Activated naive CD8-positive, alpha-beta T cell treated with anti-CD3 and anti-CD28 coated beads for 36 hours (primary cell): ENCODE data around the gene GSTM3. TPM values are rescaled to one million over a fixed set of nuclear protein-coding genes. Genes with fewer than 3 reads are reported as not detected.
"Not testable (repeated sequence)": the region's sequence is repeated elsewhere in the genome, so short reads cannot be mapped to it uniquely, and the experiment has no call there.

Experiments
- DNase-seq: peaks from one replicate; pipeline ENCODE4 v3.0.0; 2021
- H3K27ac Mint-ChIP-seq: one replicate; pipeline ENCODE4 v1.8.0; 2022; ENCODE audit warnings: mild to moderate bottlenecking, moderate library complexity, mixed read lengths
- H3K27me3 Mint-ChIP-seq: one replicate; pipeline ENCODE4 v1.8.0; 2022; ENCODE audit warnings: mild to moderate bottlenecking, mixed read lengths
- H3K36me3 Mint-ChIP-seq: one replicate; pipeline ENCODE4 v1.8.0; 2021; ENCODE audit warnings: mild to moderate bottlenecking, mixed read lengths
- H3K4me1 Mint-ChIP-seq: one replicate; pipeline ENCODE4 v1.8.0; 2021; ENCODE audit warnings: mixed read lengths
- H3K4me3 Mint-ChIP-seq: one replicate; pipeline ENCODE4 v1.8.0; 2022; ENCODE audit warnings: mild to moderate bottlenecking, moderate library complexity, mixed read lengths
- H3K9me3 Mint-ChIP-seq: one replicate; pipeline ENCODE4 v1.8.0; 2022; ENCODE audit warnings: mixed read lengths
- total RNA-seq, 2 experiments: library from RNA; stranded (reverse); gene quantifications; one replicate each; pipeline ENCODE4 v1.2.3, GENCODE V29; 2021

Gene GSTM3
- total RNA-seq, 2 experiments from 2014 or later, result 21.4 to 25.4 TPM

DNA sequence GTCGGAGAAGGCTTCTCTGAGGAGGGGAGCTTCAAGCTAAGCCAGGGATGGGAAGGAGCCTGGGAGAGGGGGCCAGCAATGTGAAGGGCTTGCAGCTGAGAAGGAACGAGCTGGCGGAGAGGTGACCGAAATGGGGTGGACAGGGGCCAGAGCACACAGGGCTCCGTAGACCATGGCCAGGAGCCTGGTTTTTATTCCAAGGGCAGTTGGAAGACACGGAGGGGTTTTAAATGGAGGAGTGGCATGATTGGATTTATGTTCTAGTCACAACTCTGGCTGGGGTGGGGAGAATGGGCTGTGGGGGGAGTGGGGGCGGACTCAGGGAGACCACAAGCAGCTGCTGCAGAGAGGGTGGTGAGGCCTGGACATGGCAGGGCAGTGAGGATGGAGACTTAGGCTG lies 28.0 kb upstream of the GSTM3 start:
- H3K27ac Mint-ChIP-seq, result no peak overlapping the region
- H3K36me3 Mint-ChIP-seq, result no peaks in the 10 kb centered on the region
- no peak overlapping the region for H3K4me3 Mint-ChIP-seq
- no peaks in the 10 kb centered on the region for H3K9me3 Mint-ChIP-seq
- peaks cover 3% of the 10 kb centered on the region for H3K4me1 Mint-ChIP-seq
- DNase-seq, result no peak
- H3K27me3 Mint-ChIP-seq, result no peaks in the 10 kb centered on the region

DNA sequence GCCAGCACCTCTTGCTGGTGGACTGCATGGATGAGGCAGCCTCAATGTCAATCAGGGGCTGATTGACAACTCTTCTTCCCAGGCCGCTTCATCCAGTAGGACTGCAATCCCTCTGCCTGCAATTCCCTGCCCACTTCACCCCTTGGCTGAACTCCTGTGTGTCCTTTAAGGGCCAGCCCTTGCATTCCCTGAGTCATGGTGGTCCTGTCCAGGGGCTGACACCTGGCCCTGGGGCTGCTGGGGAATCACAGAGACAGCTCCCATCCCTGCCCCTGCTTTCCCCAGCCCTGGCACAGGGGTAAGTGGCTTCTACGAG lies 27.5 kb upstream of the GSTM3 start:
- Mint-ChIP-seq H3K27me3 (no peaks in the 10 kb centered on the region), H3K27ac (no peak overlapping the region)

DNA sequence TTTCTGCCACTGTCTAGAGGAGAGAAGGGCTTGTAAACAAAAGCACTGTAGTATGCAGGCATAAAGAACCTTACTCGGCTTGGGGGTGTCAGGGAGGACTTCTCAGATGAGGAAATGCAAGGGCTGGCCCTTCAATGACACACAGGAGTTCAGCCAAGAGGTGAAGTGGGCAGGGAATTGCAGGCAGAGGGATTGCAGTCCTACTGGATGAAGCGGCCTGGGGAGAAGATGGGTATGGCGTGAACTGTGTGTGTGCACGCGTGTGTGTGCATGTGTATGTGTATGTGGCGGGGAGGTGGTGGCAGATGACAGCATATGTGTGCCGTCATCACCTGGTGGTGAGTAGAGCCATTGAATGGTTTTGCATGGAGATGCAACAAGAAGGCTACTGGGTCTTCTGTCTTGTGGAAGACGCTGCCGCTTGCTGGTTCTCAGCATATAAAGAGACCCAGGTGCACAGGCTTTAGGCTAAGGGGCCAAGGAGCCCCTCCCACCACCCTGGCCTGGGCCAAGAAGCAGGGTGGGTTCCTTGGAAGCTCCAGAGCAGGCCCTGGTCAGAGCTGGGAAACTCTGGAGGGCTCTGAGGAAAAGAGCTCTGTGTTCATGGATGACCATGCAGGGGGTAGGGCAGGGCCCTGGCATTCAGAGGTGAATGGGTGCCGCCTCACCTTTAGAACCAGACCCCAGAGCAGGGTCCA lies 26.9 kb upstream of the GSTM3 start:
- no peaks in the 10 kb centered on the region for H3K36me3 Mint-ChIP-seq
- H3K27ac Mint-ChIP-seq, result no peak overlapping the region
- H3K27me3 Mint-ChIP-seq, result no peaks in the 10 kb centered on the region
- H3K4me1 Mint-ChIP-seq, result peaks cover 2% of the 10 kb centered on the region
- no peak overlapping the region for H3K4me3 Mint-ChIP-seq
- H3K9me3 Mint-ChIP-seq, result no peaks in the 10 kb centered on the region
- no peak for DNase-seq

More for the DNA sequence above, 27.5 kb upstream of the GSTM3 start:
- Mint-ChIP-seq H3K4me3 (no peak overlapping the region), H3K4me1 (peaks cover 2% of the 10 kb centered on the region), H3K36me3 (no peaks in the 10 kb centered on the region), H3K9me3 (no peaks in the 10 kb centered on the region)
- no peak for DNase-seq

DNA sequence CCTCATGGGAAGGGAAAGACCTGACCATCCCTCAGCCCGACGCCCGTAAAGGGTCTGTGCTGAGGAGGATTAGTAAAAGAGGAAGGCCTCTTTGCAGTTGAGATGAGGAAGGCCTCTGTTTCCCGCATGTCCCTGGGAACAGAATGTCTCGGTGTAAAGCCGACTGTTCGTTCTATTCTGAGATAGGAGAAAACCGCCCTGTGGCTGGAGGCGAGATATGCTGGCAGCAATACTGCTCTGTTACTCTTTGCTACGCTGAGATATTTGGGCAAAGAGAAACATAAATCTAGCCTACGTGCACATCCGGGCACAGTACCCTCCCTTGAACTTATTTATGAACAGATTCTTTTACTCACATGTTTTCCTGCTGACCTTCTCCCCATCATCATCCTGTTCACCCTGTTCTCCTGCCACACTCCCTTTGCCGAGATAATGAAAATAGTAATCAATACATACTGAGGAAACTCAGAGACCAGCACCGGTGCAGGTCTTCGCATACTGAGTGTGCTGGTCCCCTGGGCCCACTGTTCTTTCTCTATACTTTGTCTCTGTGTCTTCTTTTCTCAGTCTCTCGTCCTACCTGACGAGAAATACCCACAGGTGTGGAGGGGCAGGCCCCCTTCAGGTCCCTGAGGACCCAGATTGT lies 26.3 kb upstream of the GSTM3 start:
- H3K27ac Mint-ChIP-seq, H3K9me3 Mint-ChIP-seq: not testable (repeated sequence)

DNA sequence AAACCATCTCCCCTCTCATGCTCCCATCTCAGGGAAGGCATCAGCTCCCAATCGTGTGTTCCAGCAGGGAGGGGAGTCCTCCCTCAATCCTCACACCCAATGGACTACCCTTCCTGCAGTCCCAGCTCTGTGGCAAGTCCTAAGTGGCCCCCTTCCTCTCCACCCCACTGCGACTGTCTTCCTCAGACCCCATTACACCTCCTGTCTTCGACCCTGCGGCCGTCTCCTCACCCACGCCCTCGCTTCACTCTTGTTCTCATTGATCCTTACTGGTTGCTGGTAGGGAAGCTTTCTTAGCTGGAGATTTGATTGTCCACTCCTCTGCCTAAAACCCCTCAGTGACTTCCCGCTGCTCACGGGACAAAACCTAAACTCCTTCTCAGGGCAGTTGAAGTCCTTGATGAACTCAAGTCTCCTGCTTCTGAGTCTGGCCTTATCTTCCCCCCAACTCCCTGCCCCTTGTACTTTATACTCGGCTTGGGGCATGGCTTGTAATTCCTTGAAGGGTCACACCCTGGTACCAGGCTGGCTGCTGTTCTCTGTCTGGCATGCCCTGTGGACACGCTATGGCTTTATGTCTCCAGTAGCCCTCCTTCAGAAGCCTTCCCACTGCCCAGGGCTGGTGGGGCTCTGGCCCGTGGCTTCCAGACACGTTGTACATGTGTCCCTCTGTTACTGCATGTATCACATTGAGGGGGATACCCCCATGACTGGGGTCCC lies 25.2 kb upstream of the GSTM3 start:
- no peaks in the 10 kb centered on the region for H3K36me3 Mint-ChIP-seq
- no peaks in the 10 kb centered on the region for H3K4me1 Mint-ChIP-seq
- no peaks in the 10 kb centered on the region for H3K27me3 Mint-ChIP-seq
- H3K4me3 Mint-ChIP-seq, result no peak overlapping the region
- no peaks in the 10 kb centered on the region for H3K9me3 Mint-ChIP-seq
- H3K27ac Mint-ChIP-seq, result no peak overlapping the region
- no peak for DNase-seq

More for the DNA sequence above, 26.3 kb upstream of the GSTM3 start:
- not testable (repeated sequence) for DNase-seq, H3K4me1 Mint-ChIP-seq, H3K27me3 Mint-ChIP-seq, H3K4me3 Mint-ChIP-seq, H3K36me3 Mint-ChIP-seq

DNA sequence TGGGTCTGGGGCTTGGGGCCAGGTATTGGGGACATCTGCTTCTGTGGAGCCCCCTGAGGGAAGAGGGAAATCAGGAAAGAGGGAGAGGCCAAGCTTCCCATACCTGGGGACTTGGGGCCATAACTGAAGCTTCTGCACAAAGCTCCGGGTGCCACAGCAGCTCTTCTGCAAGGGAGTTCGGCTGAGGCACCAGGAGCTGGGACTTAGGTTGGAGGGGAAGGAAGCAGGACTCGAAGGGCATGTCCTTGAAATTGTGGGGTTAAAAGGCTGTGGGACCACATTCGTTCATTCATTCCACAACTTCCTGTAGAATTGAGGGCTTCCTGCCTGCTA lies 24.6 kb upstream of the GSTM3 start:
- Mint-ChIP-seq H3K4me1 (no peaks in the 10 kb centered on the region), H3K27ac (no peak overlapping the region), H3K9me3 (no peaks in the 10 kb centered on the region), H3K36me3 (no peaks in the 10 kb centered on the region), H3K4me3 (no peak overlapping the region), H3K27me3 (no peaks in the 10 kb centered on the region)
- DNase-seq, result no peak

DNA sequence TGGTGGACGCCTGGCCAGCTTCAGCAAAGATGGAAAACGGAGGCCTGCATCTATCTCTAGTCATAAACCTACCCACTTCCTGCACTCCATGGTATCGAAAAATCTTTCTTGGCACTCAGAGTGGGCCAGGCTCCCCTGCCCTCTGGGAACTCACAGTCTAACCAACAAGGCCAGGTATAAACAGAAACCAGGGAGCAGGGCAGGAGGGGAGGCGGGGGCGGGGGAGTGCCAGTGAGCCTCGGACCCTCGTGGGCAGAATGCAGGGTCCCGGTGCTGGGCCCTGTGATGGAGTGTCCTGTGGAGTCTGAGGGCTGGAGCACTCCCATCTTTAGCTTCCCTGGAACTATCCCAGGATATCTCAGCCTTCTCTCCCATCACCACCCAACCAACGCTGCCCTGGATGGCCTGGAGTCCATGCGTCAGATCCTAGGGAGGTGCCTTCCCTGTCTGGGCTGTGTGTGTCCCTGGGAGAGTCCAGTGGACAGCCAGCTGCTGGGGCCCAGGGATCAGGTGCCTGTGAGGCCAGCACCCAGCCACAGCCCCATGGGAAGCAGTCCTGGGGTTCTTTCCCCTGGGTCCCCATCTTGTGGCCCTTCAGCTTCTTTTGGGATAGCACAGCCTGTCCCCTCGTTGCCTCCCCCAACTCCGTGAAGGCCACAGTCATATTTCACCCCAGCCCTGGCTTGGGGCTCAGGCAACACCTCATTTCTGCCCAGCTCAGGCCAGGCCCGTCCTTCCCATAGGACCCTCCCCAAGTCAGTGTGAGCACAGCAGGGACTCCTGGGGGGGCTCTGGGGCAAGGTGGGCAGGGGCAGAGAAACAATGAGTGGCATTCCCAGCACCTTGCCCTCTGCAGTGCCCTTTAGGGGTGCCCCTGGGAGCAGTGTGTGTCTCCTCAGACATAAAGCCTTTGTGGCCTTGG lies 24.0 kb upstream of the GSTM3 start:
- no peaks in the 10 kb centered on the region for H3K27me3 Mint-ChIP-seq
- no peak overlapping the region for H3K27ac Mint-ChIP-seq
- H3K36me3 Mint-ChIP-seq, result no peaks in the 10 kb centered on the region
- DNase-seq, result no peak
- no peaks in the 10 kb centered on the region for H3K9me3 Mint-ChIP-seq
- no peaks in the 10 kb centered on the region for H3K4me1 Mint-ChIP-seq
- no peak overlapping the region for H3K4me3 Mint-ChIP-seq

DNA sequence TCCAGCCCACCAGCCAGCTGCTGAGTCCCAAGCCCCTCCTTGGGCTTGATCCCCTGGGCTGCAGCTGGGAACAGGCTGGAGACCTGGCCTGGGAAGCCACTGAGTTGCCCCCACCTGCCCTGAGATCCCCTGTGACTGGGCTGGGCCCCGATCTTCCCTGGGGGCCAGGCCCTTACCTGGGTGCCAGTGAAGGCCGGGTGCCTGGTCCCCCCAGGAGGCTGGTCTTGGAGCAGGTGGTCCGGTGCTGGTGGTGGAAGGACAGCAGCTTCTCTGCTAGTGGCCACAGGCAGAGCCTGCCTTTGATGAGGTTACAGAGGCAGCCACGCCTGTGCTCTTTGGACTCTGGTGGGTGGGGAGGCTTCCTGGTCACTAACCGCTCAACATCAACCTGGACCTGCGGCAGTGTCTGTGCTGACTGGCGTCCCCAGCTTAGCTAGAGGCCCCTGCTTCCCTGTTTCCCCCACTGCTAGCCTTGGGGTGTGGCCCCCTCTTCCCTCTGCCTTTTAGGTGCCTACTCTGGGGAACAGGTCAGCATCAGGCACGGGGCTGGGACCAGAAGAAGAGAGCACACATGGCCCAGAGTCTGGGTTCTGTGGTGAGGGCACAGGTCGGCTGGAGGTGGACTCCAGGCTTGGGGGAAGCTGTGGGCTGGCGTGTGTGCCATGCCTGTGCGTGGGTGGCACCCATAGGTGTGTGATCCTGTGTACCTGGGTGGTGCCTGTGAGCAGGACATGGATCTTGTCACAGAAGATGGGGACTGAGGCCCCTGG lies 23.0 kb upstream of the GSTM3 start, which contains the start of gene EPS8L3:
TSS of gene EPS8L3 (minus strand) at position 278 of the 770 bp plus-strand sequence. CDS start 2,174 bp downstream, outside the sequence.
- Mint-ChIP-seq H3K27ac (no peak within 1 kb of the TSS), H3K27me3 (no peaks in the 10 kb centered on the region), H3K4me1 (no peaks in the 10 kb centered on the region), H3K9me3 (no peaks in the 10 kb centered on the region), H3K4me3 (no peak within 1 kb of the TSS), H3K36me3 (no peaks in the 10 kb centered on the region)
- no peak for DNase-seq

DNA sequence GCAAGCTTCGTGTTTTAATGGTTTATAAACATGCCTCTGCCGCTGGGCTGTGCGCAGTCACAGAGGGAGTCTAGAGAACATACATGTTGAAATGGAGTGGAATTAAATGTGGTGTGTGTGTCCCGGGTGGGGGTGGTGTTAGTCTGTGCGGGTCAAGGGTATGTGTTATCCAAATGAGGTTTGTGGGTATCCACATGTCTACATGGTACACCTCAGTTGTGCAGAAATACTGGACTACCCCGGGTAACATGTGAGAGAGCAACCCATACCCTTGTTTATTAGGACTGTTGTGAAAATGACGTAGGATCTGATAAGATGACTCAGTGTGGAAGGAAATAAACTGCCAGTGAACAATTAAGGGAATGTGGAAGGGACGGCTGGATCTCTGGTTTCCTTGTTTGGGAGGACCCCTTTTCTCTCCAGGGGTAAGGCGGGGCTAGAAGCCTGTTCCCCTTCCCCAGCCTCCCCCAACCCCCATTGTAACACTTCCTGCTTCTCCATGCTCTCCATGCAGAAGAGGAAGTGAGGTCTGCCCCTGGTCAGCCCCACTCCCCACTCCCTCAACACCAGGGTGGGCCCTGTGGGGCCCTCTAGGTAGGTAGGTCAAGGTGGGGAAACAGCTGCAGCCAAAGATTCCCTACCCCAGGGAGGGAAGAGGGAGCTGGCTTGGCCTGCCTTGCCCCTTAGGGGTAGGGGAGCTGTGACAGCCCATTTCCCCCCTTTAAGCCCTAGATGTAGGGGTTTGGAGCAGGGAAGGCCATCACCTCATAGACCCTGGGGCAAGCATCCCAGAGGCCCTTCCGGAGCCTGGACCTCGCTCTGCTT lies 22.2 kb upstream of the GSTM3 start:
- Mint-ChIP-seq H3K36me3 (no peaks in the 10 kb centered on the region), H3K27me3 (no peaks in the 10 kb centered on the region), H3K4me3 (no peak overlapping the region), H3K27ac (no peak overlapping the region), H3K4me1 (no peaks in the 10 kb centered on the region), H3K9me3 (no peaks in the 10 kb centered on the region)
- no peak for DNase-seq

DNA sequence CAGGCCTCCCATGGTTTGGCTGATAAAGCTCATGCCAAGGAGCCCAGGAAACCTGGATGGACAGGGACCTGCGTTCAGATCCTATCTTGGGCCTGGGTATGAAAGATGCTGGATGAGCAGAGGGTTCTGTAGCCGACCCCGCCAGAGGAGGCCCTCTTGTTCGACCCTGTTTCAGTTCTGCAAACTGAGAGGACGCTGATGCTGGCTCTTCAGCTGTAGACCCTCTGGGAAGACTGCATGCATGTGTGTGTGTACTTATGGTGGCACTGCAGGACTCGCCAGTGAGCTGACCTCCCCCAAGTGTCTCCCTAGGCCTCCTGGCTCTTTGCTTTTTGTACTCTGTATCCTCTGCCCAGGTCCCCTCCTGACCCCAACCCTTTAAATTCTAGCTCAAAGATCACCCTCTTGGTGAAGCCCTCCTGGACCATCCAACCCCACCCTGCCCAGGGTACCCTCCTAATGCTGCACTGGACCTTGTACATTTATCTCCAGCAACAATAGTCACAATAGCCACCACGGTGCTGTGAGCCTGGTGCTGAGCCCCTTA lies 21.3 kb upstream of the GSTM3 start:
- H3K36me3 Mint-ChIP-seq, result no peaks in the 10 kb centered on the region
- H3K4me1 Mint-ChIP-seq, result no peaks in the 10 kb centered on the region
- no peak overlapping the region for H3K4me3 Mint-ChIP-seq
- H3K27me3 Mint-ChIP-seq, result no peaks in the 10 kb centered on the region
- H3K9me3 Mint-ChIP-seq, result no peaks in the 10 kb centered on the region
- DNase-seq, result no peak
- H3K27ac Mint-ChIP-seq, result no peak overlapping the region

DNA sequence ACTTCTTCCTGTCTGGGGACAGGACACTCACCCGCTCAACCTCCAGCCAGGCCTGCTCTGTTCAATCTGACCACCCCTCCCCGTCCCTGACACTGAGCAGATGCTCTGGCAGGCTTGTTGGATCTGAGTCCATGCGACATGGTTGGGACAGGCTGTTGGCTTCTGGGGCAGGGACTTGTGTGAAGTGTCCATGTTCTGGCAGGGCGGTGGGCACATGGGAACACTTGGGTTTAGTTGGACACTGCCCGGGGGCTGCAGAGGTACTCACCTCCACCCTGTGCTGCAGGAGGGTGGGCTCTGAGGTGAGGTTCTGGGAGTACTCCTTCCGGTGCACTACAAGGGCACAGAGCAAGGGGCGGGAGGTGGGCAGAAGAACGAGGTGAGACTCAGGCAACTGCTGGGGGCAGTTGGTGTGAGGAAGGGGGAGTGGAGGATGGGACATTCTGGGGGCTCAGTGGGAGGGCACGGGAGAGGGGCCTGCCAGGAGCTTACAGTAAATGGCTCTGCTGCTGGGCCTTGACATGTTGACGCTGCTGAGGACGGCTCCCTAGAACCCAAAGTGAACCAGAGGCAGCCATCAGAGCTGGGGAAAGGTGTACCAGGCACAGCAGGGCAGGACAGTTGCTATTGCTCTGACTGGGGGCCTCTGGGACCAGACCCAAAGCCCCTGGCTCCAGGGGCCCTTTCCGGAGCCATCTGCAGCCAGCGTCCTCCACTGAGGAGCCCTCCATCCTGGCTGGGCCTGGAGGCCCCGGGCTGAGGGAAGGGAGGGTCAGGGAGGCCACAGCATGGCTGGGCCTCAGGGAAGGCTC lies 20.6 kb upstream of the GSTM3 start:
- no peaks in the 10 kb centered on the region for H3K36me3 Mint-ChIP-seq
- no peaks in the 10 kb centered on the region for H3K9me3 Mint-ChIP-seq
- no peak overlapping the region for H3K27ac Mint-ChIP-seq
- no peak for DNase-seq
- no peaks in the 10 kb centered on the region for H3K27me3 Mint-ChIP-seq
- no peak overlapping the region for H3K4me3 Mint-ChIP-seq
- H3K4me1 Mint-ChIP-seq, result no peaks in the 10 kb centered on the region

DNA sequence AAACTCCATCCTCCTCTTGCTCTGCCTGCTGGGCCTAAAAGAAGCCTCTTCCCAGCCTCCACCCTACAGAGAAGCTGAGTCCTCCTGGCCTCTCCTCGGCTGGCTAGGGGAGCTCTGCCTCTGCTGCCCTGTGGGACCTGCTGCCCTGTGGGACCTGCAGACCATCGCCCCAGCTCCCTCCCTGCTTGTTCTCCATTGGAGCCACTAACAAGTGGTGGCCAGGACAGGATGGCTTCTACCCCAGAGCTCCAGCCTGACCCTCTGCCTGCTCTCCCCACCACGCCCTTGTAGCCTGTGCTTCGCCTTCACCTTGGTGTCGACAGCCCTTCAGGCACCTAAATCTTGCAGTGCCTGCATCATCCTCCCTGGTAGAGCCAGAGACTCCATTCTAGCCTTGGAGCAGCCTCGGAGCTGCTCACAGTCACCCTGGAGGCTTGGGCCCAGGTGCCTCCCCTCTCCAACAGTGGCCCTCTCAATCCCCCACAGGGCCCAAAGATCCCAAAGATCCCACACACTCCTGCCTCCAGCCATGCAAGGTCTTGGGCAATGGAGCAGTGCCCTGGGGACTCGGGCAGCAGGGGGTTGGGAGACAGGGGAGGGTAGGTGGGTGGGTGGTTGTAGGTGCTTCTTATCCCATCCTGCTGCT lies 19.9 kb upstream of the GSTM3 start:
- DNase-seq, result no peak
- Mint-ChIP-seq H3K4me1 (no peaks in the 10 kb centered on the region), H3K9me3 (no peaks in the 10 kb centered on the region), H3K27ac (no peak overlapping the region), H3K36me3 (no peaks in the 10 kb centered on the region), H3K4me3 (no peak overlapping the region), H3K27me3 (no peaks in the 10 kb centered on the region)
